ACHN (cell line): ENCODE results near the gene RGS6.

ENCODE experiments used
- DNase-seq: peaks from one replicate; pipeline ENCODE4 v3.0.0-alpha.2; 2015
- in situ Hi-C: cut with HindIII; loops from 2 replicates; pipeline ENCODE4 v1.10.0; 2017; ENCODE audit warnings: low sequenced_read_pairs, low pct_ligation_motif_present, low pct_unique_long_range_greater_than_20kb

RGS6 gene

DNA sequence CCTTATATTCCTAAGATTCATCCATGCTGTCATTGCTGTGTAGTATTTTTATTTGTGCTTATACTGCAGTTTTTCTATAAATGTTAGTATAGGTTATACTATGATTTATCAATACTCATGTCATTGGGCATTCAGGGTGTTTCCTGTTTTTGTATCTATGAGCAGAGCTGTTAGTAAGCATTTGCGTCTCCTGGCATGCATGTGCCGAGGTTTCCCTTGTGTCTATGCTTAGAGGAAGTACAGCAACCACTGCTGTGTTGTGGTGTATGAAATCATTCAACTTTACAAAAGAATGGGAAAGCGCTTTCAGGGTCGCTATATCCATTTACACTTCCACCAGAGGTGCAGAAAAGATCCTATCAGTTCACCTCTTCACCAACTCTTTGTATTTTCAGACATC lies 122.7 kb downstream of the RGS6 start:
- no peak for DNase-seq
- in situ Hi-C loops: no loop called here

GRCh38 chr14:72057701-72058285 lies 125.6 kb downstream of the RGS6 start:
- no peak for DNase-seq
- in situ Hi-C loops: no loop called here

DNA sequence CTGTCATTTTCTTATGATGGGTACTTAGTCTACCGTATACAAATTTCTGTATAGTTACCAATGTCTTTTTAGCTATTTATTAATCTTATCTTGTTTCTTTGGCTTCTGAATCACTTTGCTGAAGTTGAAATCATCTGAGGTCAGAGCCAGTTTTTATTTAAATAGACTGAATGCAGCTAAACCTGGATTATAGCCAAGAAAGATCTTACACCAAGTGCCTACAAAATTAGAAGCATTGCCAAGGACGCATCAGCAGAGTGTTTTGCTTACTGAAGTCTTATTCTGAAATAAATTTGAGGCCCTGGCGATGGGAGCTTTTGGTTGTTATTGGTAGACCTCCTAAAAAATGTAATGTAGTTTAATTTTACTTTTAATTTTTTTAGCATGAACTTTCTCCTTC lies 128.2 kb downstream of the RGS6 start:
- DNase-seq: no peak
- in situ Hi-C loops: no loop called here

- no peak for DNase-seq
- in situ Hi-C loops: no loop called here
Observed at GRCh38 chr14:72060917-72061316, 128.7 kb downstream of the RGS6 start.

DNA sequence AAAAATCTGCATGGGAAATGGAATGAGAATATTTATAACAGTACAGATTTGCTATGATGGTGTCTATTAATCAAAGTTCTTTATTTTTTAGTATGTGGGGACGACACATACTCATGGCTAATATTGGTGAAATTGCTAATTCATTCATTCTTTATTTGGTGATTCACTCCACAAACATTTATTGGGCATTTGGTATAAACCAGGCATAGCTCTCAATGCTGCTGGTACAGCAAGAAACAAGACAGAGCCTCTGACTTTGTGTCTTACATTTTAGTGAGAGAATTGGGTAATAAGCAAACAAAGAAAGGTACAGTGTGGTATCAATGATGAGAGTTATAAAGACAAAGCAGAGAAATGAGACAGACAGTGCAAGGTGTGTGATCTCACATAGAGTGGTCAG lies 129.5 kb downstream of the RGS6 start:
- no peak for DNase-seq
- in situ Hi-C loops: no loop called here

GRCh38 chr14:72063761-72064282 lies 131.6 kb downstream of the RGS6 start:
- in situ Hi-C loops: no loop called here
- DNase-seq: no peak

GRCh38 chr14:72064501-72064900 lies 132.3 kb downstream of the RGS6 start:
- no peak for DNase-seq
- in situ Hi-C loops: no loop called here

- in situ Hi-C loops: no loop called here
- no peak for DNase-seq
Observed at GRCh38 chr14:72070458-72070857, 138.2 kb downstream of the RGS6 start.

DNA sequence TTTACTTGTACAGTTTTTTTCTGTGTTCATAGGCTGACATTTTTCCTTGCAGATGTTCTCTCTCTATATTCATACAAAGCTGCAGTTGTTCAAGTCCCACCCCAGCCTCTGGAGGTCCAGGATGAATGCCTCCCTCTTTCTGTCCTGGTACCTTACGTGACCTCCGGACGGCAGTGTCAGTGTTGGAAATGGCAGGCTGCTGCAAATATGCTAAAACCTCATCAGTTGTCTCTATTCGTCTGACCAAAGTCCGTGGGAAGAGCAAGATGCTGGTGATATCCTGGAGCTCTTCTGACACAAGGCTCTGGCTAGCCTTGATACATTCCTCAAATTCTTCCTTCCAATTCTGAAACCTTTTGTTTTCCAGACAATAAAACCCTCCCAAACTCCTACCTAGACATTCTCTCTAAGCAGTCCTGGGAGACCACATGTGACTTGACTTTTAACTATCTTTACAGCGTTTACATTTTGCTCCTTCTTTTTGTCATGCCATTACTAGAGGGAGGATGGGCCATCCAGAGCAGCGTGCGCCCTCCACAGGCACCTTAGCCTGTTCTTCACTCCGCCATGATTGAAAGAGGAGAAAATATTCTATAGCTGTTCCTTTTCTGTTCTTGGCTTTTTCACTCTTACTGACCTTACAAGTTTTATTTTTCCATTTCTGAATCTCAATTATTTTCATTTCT lies 143.6 kb downstream of the RGS6 start:
- no peak for DNase-seq
- in situ Hi-C loops: no loop called here

- no peak for DNase-seq
- in situ Hi-C loops: no loop called here
Observed at GRCh38 chr14:72081137-72081536, 148.9 kb downstream of the RGS6 start.

- in situ Hi-C loops: no loop called here
- DNase-seq: no peak
Observed at GRCh38 chr14:72084935-72085334, 152.7 kb downstream of the RGS6 start.

GRCh38 chr14:72089625-72090024 lies 157.4 kb downstream of the RGS6 start:
- no peak for DNase-seq
- in situ Hi-C loops: no loop called here

DNA sequence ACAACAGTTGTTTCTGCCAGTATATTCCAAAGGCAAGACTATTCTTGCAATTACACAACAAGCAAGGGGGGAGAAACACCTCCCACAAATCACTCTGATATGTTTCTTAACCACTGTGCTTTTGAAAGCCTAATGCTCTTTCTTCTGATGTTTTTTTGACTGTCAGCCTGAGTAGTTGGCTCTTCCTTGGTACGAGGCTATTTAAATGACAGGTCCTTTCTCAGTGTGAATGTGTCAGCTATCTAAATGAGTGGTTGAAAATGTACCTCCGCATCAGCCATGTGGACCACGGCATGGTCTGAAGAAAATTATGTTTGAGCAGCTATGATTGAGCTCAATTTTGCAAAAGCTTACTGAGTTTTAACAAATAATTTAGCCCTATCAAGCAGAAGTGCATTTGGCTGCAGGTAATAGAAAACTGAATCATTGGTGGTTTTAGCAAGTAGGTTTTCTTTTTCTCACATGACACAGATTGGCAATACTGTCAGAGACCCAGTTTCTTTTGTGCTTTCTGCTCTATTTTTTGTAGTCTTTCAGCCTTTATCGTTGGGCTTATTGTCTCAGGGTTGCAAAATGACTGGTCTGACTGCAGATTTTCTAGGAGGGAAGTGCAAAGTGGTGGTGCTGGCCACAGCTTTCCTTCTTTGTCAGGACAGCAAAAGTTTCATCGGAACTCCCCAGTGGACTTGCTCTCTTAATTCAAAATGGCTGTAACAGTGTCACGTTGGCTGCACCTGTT lies 162.8 kb downstream of the RGS6 start:
- no peak for DNase-seq

DNA sequence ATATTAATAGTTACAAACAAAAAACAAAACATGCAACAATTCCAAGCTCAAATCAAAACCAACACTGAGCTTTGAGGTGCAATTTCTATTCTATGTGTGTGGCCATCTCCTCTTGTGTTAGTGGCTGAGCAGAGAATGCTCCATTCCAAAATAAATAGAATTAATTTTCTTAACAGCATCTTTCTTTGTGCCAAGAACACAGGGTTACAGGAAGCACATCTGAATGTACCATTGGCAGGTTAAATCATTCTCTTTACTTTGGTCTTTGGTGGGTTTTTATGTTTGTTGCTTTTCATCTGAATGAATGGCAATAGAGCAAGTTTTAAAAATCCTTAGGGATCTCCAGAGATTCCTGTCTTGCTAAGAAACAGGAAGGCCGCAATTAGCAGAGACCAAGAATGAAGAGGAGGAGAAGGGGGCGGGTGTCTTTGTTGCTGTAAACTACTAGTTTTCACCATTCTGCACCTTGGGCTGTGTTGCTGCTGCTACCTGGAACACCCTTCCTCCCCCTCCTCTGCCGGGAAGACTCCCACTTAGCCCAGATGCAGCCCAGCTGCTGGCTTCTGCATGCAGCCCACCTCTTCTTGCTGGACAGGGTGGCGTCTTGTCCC lies 165.0 kb downstream of the RGS6 start:
- in situ Hi-C loops: no loop called here
- no peak for DNase-seq

More for the DNA sequence above, 162.8 kb downstream of the RGS6 start:
- in situ Hi-C loops: no loop called here

- no peak for DNase-seq
- in situ Hi-C loops: no loop called here
Observed at GRCh38 chr14:72098210-72098609, 166.0 kb downstream of the RGS6 start.

- in situ Hi-C loops: no loop called here
- no peak for DNase-seq
Observed at GRCh38 chr14:72099566-72099965, 167.3 kb downstream of the RGS6 start.

DNA sequence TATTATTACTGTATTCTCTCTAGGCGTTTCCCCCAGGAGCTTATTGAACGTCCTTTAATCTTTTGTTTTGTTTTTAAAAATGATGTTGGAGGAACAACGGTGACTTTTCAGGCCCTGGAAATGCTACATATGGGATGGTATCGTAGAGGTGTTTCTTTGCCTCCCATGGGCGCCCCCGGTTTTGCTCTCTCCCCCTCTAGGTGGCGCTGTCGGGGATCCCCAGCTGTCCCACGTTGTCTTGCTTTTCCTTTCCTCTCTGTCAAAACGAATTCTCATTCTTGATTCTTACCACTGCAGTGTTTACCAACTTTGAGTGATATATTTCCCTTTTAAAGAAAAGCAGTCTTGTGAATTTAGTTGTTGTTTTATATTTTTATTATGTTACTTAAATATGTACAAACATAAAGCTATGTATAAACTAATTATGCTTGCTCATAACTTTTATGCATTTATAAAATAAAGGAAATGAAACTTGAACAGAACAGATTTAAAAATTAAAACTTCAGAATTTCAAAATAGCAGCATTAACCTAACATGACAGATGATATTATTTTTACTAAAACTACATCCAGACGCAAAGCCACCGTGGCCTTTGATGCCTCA lies 171.9 kb downstream of the RGS6 start:
- DNase-seq: peak; percentile 28
- in situ Hi-C loops: no loop called here

DNA sequence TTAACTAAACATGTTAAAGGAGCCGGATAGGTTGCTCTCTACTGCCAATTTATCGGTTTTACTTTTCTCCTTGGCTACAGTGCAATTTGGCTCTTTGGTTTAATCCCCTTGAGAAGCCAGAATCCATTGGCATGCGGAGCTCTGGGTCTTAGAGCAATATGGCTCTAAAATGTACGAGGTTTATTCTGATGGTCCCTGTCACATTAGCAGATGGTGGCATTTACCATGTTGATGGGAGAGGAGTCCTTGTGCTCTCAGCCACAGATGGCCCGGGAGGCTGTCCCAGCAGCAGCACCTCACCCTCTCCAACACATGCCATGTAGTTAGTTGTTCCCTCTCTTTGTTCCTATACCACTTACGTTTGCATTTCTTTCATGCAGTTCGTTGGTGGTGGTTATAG lies 179.7 kb downstream of the RGS6 start:
- no peak for DNase-seq
- in situ Hi-C loops: no loop called here

DNA sequence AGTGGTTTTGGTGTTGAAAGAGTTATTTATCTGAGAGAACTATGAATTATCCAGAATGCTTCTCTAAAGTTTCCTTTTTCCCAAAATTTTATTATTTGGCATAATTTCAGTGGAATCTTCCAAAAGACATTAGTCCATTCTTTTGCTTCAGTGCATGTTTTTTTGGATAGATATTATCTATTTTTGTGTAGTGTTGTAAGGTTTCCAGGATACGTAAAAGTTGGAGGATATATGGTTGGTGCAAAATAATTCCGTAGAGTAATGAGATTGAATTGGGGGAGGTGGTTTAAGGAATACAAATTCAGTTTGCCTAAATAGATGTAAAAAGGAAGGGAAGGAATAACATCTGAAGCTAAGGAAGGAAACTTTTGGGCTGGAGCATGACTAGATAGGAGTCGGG lies 186.6 kb downstream of the RGS6 start:
- no peak for DNase-seq
- in situ Hi-C loops: no loop called here
